ENCODE results near the gene RHD.
"Not testable (repeated sequence)": the region's sequence is repeated elsewhere in the genome, so short reads cannot be mapped to it uniquely, and the experiment has no call there.

GRCh38 chr1:25302330-25302729 lies 30.0 kb downstream of the RHD start:
- TF ChIP-seq CTCF (IDR thresholded peaks at IDR 0.05 in 8 of 11, conservative IDR thresholded peaks at IDR 0.05 in 3 of 11); POLR2AphosphoS5 (IDR thresholded peaks at IDR 0.05): not testable (repeated sequence)

Data from spleen (tissue), 7 donors.